GM10266 (cell line): ENCODE measurements around the gene CAMK1.

Source experiments
- DNase-seq: peaks from one replicate; pipeline ENCODE4 v3.0.0; 2012; ENCODE audit errors: extremely low spot score
- TF ChIP-seq, protein P1 (sequence below): IDR thresholded peaks from 2 replicates; pipeline ENCODE4 v1.5.1; 2012; ENCODE audit warnings: mild to moderate bottlenecking, low read depth; ENCODE audit not compliant: control insufficient read depth, insufficient read depth; ENCODE audit errors: missing control alignments

CAMK1 gene

DNA sequence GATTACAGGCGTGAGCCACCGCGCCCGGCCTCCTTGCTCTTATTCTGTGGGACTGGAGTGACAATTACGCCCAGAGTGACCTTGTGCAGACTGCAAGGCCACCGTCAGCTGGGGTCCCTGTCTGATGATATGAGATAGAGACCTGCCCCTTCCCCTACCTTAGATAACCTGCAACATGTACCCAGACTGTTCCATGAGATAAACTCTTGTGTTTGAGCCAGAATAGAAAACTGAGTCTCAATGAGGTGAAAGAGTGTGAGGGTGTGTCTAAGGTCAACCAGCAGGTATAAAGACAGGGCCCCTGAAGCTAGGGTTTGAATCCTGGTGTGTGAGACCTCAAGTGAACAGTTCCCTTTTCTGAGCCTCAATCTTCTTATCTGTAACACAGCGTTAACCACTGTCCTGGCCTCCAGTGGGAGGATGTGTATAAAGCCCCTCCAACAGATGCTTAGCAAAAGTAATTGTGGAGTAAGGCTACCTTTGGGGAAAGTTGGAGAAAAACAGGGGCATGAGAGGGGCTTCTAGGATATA lies 16.5 kb upstream of the CAMK1 start:
- DNase-seq, result no peak
- TF ChIP-seq, protein P1, sequence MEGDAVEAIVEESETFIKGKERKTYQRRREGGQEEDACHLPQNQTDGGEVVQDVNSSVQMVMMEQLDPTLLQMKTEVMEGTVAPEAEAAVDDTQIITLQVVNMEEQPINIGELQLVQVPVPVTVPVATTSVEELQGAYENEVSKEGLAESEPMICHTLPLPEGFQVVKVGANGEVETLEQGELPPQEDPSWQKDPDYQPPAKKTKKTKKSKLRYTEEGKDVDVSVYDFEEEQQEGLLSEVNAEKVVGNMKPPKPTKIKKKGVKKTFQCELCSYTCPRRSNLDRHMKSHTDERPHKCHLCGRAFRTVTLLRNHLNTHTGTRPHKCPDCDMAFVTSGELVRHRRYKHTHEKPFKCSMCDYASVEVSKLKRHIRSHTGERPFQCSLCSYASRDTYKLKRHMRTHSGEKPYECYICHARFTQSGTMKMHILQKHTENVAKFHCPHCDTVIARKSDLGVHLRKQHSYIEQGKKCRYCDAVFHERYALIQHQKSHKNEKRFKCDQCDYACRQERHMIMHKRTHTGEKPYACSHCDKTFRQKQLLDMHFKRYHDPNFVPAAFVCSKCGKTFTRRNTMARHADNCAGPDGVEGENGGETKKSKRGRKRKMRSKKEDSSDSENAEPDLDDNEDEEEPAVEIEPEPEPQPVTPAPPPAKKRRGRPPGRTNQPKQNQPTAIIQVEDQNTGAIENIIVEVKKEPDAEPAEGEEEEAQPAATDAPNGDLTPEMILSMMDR, result no peak

DNA sequence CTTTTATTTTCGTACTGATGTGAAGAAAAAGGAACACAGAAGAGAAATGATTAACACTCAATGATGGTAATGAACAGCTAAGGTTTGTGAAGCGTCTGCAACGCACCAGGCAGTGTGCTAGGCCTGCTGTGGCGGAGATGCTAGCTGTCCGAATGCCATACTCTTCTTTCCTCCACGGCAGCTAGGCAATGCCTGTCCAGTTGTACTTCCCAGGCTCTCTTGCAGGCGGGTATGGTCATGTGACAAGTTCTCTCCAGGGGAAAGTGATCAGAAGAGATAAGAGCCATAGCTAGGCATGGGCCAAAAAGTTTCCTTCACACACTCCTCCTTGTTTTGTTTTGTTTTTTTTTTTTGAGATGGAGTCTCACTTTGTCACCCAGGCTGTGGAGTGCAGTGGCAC lies 15.9 kb upstream of the CAMK1 start:
- TF ChIP-seq, protein P1, result no peak
- DNase-seq, result no peak

DNA sequence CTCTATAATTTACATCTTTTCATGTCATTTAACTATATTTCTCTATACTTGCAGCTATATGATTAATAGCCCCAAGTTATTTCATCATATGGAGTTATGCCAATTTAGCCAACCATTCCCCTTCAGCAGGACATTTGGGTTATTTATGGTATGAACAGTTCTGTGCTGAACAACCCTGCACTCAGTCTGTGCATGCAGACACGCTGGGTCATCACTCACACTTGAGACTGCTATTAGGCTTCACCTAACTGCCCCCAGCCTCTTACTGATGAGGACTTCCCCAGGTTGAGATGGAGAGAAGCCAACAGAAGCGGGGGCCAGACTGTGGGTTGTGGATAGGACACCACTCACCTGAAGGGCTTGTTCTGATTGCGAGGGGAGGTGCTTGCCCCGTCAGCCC lies 15.2 kb upstream of the CAMK1 start:
- no peak for DNase-seq
- TF ChIP-seq, protein P1, result no peak

DNA sequence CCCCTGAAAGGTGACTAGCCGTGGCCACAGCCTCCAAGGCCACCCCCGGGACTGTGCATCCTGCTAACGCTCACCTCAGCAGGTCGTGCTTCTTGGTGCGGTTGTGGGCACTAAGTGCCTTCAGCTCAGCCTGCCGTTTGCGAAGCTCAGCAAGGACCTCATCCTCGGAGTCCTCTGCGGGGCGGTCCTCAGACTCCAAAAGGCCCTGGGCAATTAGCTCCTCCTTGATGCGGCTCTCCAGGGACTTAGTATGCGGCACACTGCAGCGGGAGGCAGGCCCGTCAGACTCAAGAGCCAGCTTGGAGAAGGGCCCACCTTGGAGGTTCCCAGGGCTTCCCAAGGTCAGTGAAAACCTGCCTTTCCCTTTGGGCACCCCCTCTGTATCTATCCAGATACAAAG lies 14.2 kb upstream of the CAMK1 start:
- TF ChIP-seq, protein P1, result no peak
- no peak for DNase-seq

DNA sequence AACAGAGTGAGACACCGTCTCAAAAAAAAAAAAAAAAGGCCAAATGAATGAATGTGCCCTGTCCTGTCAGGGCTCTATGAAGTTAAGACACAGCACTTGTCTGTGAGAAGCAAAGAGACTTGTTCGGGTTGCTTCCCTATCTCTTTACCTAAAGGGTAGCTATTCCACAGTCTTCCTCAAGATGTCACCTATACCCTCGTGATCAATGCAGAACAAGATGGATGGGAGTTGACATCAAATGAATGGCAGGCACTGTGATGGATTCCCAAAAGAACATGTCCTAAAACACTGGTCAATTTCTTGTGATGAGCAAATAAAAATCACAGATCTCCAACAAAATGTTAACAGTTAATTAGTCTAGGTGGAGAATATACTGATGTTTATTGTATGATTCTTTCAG lies 13.0 kb upstream of the CAMK1 start:
- TF ChIP-seq, protein P1, result peak; percentile 39
- no peak for DNase-seq

DNA sequence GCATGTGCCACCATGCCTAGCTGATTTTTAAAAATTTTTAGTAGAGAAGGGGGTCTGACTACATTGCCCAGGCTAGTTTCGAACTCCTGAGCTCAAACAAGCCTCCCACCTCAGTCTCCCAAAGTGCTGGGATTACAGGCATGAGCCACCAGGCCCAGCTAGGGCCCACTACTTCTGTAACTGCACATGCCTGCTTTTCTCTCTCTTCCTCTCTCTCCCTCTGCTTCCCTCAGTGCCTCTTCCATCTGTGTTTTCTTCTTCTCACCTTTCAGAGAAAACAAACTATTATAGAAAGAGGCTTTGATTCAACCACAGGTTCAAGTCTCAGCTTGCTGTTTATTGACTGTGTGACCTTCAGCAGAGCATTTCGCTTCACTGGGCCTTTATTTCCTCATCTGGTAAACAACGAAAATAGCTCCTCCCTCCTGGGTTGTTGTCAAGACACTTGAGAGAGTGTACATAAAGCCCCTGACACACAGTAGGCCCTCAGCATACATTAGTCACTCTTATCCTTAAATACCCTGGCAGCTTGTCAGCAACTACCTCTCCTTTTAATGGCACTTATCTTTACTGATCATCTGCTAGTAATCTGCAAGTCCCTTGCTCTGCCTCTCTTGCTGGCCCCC lies 12.3 kb upstream of the CAMK1 start:
- no peak for DNase-seq

DNA sequence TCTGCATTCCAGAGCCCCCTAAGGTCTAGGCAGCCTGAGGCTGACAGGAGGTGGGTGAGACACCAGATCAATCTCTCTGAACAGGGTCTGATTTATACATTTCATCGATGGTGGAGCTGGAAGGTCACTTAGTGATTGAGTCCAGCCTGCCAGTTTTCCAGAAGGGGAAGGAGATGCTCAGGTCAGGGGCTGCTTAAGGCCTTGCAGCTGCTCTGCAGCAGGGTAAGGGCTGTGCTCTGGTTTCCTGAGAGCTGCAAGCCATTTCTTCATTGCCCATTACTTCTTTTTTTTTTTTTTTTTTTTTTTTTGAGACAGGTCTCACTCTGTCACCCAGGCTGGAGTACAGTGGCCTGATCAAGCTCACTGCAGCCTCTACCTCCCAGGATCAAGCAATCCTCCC lies 11.8 kb upstream of the CAMK1 start:
- no peak for DNase-seq
- TF ChIP-seq, protein P1, result no peak

More for the DNA sequence above, 12.3 kb upstream of the CAMK1 start:
- TF ChIP-seq, protein P1, result no peak
